ENCODE measurements around the gene CYP8B1.

- TF ChIP-seq POLR2A (IDR thresholded peaks at IDR 0.05) (no peak), CTCF (IDR thresholded peaks at IDR 0.05) (no peak), POLR2AphosphoS5 (IDR thresholded peaks at IDR 0.05; ENCODE audit: insufficient read depth in 1 of 2, low read depth in 1 of 2) (no peak)
Observed at GRCh38 chr3:42901073-42901415, 25.4 kb upstream of the CYP8B1 start.
